ENCODE data around the gene HUS1. TPM values are rescaled to one million over a fixed set of nuclear protein-coding genes. Genes with fewer than 3 reads are reported as not detected.

HUS1 gene
- total and polyA plus RNA-seq, 8 donors: 22.8 to 38.7 (median 29.1) TPM

GRCh38 chr7:47949703-47950102 is 29.7 kb downstream of the HUS1 start:
- Histone ChIP-seq H3K4me1 (peaks cover 5 to 13% of the 10 kb centered on the region in 2 donors), H3K9me3 (no peaks in the 10 kb centered on the region), H3K36me3 (peaks cover 0 to 11% of the 10 kb centered on the region in 2 donors), H3K27me3 (no peaks in the 10 kb centered on the region), H3K27ac (no peak overlapping the region), H3K4me3 (no peak overlapping the region)
- no peak for DNase-seq
- intact Hi-C loops (cut with DNase I): loop anchor here in 1 of 2 donors (5.0 kb wide), 1 partner anchor 163 kb away; no protein-coding TSS in a partner anchor
- no peak for ATAC-seq
- no peak for TF ChIP-seq CTCF (IDR thresholded peaks at IDR 0.05)

- intact Hi-C loops (cut with DNase I): loop anchor here in 1 of 2 donors (5.0 kb wide), 1 partner anchor 164 kb away; no protein-coding TSS in a partner anchor
- no peak for TF ChIP-seq CTCF (IDR thresholded peaks at IDR 0.05)
- Histone ChIP-seq H3K4me1 (peaks cover 5 to 18% of the 10 kb centered on the region in 2 donors), H3K27ac (peak within 1 kb of the TSS in 1 of 2 donors; percentile 40), H3K27me3 (no peaks in the 10 kb centered on the region), H3K4me3 (no peak within 1 kb of the TSS), H3K9me3 (no peaks in the 10 kb centered on the region), H3K36me3 (no peaks in the 10 kb centered on the region)
- no peak for DNase-seq
- no peak for ATAC-seq
Observed at GRCh38 chr7:47948141-47948790, 31.1 kb downstream of the HUS1 start, which contains the start of gene PKD1L1. PKD1L1 (minus strand) TSS chr7:47948466; CDS start chr7:47948440, 26 bp downstream.

GRCh38 chr7:47947355-47947749 is 32.1 kb downstream of the HUS1 start:
- no peak overlapping the region for H3K4me3 ChIP-seq
- peaks cover 5 to 25% of the 10 kb centered on the region in 2 donors for H3K4me1 ChIP-seq
- ATAC-seq (no peak), DNase-seq (no peak)
- no peaks in the 10 kb centered on the region for H3K9me3 ChIP-seq
- H3K27me3 ChIP-seq: no peaks in the 10 kb centered on the region
- peak overlapping the region in 1 of 2 donors; percentile 18 for H3K27ac ChIP-seq
- TF ChIP-seq CTCF (IDR thresholded peaks at IDR 0.05): no peak
- no peaks in the 10 kb centered on the region for H3K36me3 ChIP-seq
- intact Hi-C loops (cut with DNase I): loop anchor here in 1 of 2 donors (5.0 kb wide), 1 partner anchor 165 kb away; no protein-coding TSS in a partner anchor

- Histone ChIP-seq H3K4me1 (peaks cover 8 to 31% of the 10 kb centered on the region in 2 donors), H3K27ac (peak overlapping the region in 1 of 2 donors; percentile 18), H3K27me3 (no peaks in the 10 kb centered on the region), H3K4me3 (no peak overlapping the region), H3K36me3 (no peaks in the 10 kb centered on the region), H3K9me3 (no peaks in the 10 kb centered on the region)
- intact Hi-C loops (cut with DNase I): loop anchor here in 1 of 2 donors (5.0 kb wide), 1 partner anchor 166 kb away; no protein-coding TSS in a partner anchor
- no peak for ATAC-seq
- no peak for DNase-seq
- TF ChIP-seq CTCF (IDR thresholded peaks at IDR 0.05): no peak
Observed at GRCh38 chr7:47946581-47947354, 32.6 kb downstream of the HUS1 start.
